HS-27A (cell line): ENCODE results near the gene BGN.

Source experiments
- DNase-seq: peaks from one replicate; pipeline ENCODE4 v3.0.0-alpha.2; 2012; ENCODE audit warnings: low read depth, missing footprints

BGN gene

GRCh38 chrX:153460826-153461225 lies 34.0 kb upstream of the BGN start:
- no peak for DNase-seq

- DNase-seq, result no peak
Observed at GRCh38 chrX:153462291-153462690, 32.5 kb upstream of the BGN start.

GRCh38 chrX:153463031-153463430 lies 31.7 kb upstream of the BGN start:
- DNase-seq, result no peak

GRCh38 chrX:153463556-153463955 lies 31.2 kb upstream of the BGN start:
- no peak for DNase-seq

- DNase-seq, result no peak
Observed at GRCh38 chrX:153464116-153464515, 30.7 kb upstream of the BGN start.

GRCh38 chrX:153465691-153466380 lies 28.9 kb upstream of the BGN start:
- no peak for DNase-seq

GRCh38 chrX:153468008-153468580 lies 26.7 kb upstream of the BGN start:
- DNase-seq, result no peak

- DNase-seq, result no peak
Observed at GRCh38 chrX:153469811-153470410, 24.9 kb upstream of the BGN start.

GRCh38 chrX:153470411-153471363 lies 24.1 kb upstream of the BGN start, which contains the start of gene HAUS7:
Gene HAUS7, minus strand, starts transcription at chrX:153470576. Its CDS starts 19 bp downstream, at chrX:153470557.
- DNase-seq, result peak; percentile 54

- no peak for DNase-seq
Observed at GRCh38 chrX:153471663-153472280, 23.0 kb upstream of the BGN start.

- DNase-seq, result no peak
Observed at GRCh38 chrX:153473126-153473525, 21.7 kb upstream of the BGN start.

- no peak for DNase-seq
Observed at GRCh38 chrX:153474266-153474665, 20.5 kb upstream of the BGN start.

GRCh38 chrX:153474718-153475117 lies 20.1 kb upstream of the BGN start:
- DNase-seq, result no peak

GRCh38 chrX:153475271-153475670 lies 19.5 kb upstream of the BGN start:
- no peak for DNase-seq

GRCh38 chrX:153475751-153476281 lies 19.0 kb upstream of the BGN start:
- no peak for DNase-seq

GRCh38 chrX:153476666-153477363 lies 18.0 kb upstream of the BGN start:
- DNase-seq, result no peak

GRCh38 chrX:153477364-153477857 lies 17.4 kb upstream of the BGN start:
- DNase-seq, result no peak

- DNase-seq, result no peak
Observed at GRCh38 chrX:153477901-153478300, 16.9 kb upstream of the BGN start.

GRCh38 chrX:153478746-153479145 lies 16.0 kb upstream of the BGN start:
- no peak for DNase-seq

- no peak for DNase-seq
Observed at GRCh38 chrX:153481043-153481442, 13.7 kb upstream of the BGN start.
